NCI-H187 (cell line): Measurements from ENCODE around the gene CD69.
"Not testable (repeated sequence)": the region's sequence is repeated elsewhere in the genome, so short reads cannot be mapped to it uniquely, and the experiment has no call there.

Source experiments
- DNase-seq, 2 experiments: peaks; one replicate each; lab custom pipeline; 2025; lab: John Stamatoyannopoulos, UW

Gene CD69

GRCh38 chr12:9719790-9720189 lies 40.9 kb downstream of the CD69 start:
- no peak for DNase-seq

GRCh38 chr12:9718968-9719367 lies 41.7 kb downstream of the CD69 start:
- no peak for DNase-seq

- no peak for DNase-seq
Measured at GRCh38 chr12:9717070-9717925, 43.4 kb downstream of the CD69 start.

GRCh38 chr12:9713032-9713558 lies 47.6 kb downstream of the CD69 start:
- not testable (repeated sequence) for DNase-seq

- DNase-seq, result no peak
Measured at GRCh38 chr12:9711664-9712063, 49.0 kb downstream of the CD69 start.

- no peak for DNase-seq
Measured at GRCh38 chr12:9710584-9711375, 49.9 kb downstream of the CD69 start.

GRCh38 chr12:9708853-9709252 lies 51.8 kb downstream of the CD69 start:
- no peak for DNase-seq

GRCh38 chr12:9707864-9708808 lies 52.6 kb downstream of the CD69 start:
- DNase-seq, result no peak

GRCh38 chr12:9707356-9707755 lies 53.3 kb downstream of the CD69 start:
- no peak for DNase-seq

- DNase-seq, result no peak
Measured at GRCh38 chr12:9706086-9706685, 54.5 kb downstream of the CD69 start.

- not testable (repeated sequence) for DNase-seq
Measured at GRCh38 chr12:9704561-9704960, 56.1 kb downstream of the CD69 start.
